VCaP (cell line): ENCODE results near the gene ADGRV1.

ENCODE experiments used
- H3K27ac ChIP-seq: fragments of 450-650 bp; 2 replicates; pipeline ENCODE4 v1.5.1; 2017
- CTCF ChIP-seq: fragments of 450-650 bp; conservative IDR thresholded peaks from 2 replicates; pipeline ENCODE4 v1.5.1; 2017; ENCODE audit warnings: mild to moderate bottlenecking, moderate library complexity

ADGRV1 gene

DNA sequence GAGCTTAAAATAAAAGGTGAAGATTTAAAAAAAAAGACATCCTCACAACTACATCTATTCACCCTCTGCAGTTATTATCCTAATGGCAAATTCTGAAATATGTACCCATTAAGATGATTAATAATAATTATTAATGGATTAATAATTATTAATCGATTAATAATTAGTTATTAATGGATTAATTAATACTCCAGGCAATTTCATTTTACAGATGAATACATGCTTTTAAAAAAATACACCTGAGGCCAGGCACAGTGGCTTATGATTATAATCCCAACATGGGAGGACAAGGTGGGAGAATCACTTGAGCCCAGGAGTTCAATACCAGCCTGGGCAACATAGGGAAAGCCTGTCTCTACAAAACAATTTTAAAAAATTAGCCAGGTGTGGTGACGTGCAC is 642.1 kb downstream of the ADGRV1 start:
- no peak overlapping the region for H3K27ac ChIP-seq
- no peak for TF ChIP-seq CTCF

DNA sequence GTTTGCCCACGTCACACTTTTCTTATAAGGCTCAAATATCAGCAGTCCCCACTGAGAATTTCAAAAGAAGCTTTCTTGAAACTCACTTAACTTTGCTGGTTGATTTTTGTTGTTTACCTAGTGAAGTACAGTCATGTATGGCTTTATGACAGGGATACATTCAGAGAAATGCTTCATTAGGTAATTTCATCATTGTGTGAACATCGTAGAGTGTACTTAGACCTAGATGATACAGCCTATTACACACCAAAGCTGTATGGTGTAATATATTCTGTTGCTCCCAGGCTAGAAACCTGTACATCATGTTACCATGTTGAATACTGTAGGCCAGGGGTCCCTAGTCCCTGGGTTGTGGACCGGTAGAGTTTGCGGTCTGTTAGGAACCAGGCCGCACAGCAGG is 647.5 kb downstream of the ADGRV1 start:
- no peak overlapping the region for H3K27ac ChIP-seq
- TF ChIP-seq CTCF: no peak

DNA sequence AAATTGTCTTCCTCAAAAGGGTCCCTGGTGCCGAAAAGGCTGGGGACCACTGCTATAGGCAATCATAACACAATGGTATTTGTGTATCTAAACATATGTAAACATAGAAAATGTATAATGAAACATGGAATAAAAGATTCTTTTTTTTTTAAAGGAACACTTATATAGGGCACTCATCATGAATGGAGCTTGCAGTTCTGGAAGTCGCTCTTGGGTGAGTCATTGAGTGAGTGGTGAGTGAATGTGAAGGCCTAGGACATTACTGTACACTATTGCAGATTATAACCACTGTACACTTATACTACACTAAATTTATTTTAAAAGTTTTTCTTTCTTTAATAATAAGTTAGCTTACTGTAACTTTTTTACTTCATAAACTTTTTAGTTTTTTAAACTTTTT is 648.1 kb downstream of the ADGRV1 start:
- no peak for TF ChIP-seq CTCF
- H3K27ac ChIP-seq: no peak overlapping the region

- no peak for TF ChIP-seq CTCF
- H3K27ac ChIP-seq: no peak overlapping the region
Measured at GRCh38 chr5:91207248-91207647, 648.7 kb downstream of the ADGRV1 start.

GRCh38 chr5:91211997-91212713 is 653.6 kb downstream of the ADGRV1 start:
- TF ChIP-seq CTCF: no peak
- no peak overlapping the region for H3K27ac ChIP-seq

- H3K27ac ChIP-seq: no peak overlapping the region
- TF ChIP-seq CTCF: no peak
Measured at GRCh38 chr5:91212714-91213092, 654.1 kb downstream of the ADGRV1 start.
